A549 (cell line): Measurements from ENCODE around the gene DYRK3.

ENCODE experiments used
- KDM1A ChIP-seq: fragments of 200-600 bp; sonication (generic); IDR thresholded peaks from 2 replicates; pipeline ENCODE4 v1.6.1; 2016; ENCODE audit warnings: low read depth, mild to moderate bottlenecking
- REST ChIP-seq: fragments of 200-600 bp; sonication (generic); IDR thresholded peaks from 2 replicates; pipeline ENCODE4 v1.6.1; 2016; ENCODE audit warnings: antibody characterized with exemption, mild to moderate bottlenecking, moderate library complexity

- TF ChIP-seq KDM1A (no peak), REST (no peak)
These were observed 46.8 kb downstream of the DYRK3 start for GRCh38 chr1:206682111-206682510.
